ENCODE results near the gene SV2B.

GRCh38 chr15:91284758-91285466 lies 184.9 kb downstream of the SV2B start:
- TF ChIP-seq EZH2 (IDR thresholded peaks at IDR 0.05; ENCODE audit: low read length, unreplicated experiment): no peak
- no peak for TF ChIP-seq CTCF (conservative IDR thresholded peaks at IDR 0.05; ENCODE audit: low read depth, low read length)
- TF ChIP-seq EZH2phosphoT487 (IDR thresholded peaks at IDR 0.05; ENCODE audit: borderline replicate concordance, low read length): no peak
